ENCODE results near the gene CMIP.

The CMIP gene

DNA sequence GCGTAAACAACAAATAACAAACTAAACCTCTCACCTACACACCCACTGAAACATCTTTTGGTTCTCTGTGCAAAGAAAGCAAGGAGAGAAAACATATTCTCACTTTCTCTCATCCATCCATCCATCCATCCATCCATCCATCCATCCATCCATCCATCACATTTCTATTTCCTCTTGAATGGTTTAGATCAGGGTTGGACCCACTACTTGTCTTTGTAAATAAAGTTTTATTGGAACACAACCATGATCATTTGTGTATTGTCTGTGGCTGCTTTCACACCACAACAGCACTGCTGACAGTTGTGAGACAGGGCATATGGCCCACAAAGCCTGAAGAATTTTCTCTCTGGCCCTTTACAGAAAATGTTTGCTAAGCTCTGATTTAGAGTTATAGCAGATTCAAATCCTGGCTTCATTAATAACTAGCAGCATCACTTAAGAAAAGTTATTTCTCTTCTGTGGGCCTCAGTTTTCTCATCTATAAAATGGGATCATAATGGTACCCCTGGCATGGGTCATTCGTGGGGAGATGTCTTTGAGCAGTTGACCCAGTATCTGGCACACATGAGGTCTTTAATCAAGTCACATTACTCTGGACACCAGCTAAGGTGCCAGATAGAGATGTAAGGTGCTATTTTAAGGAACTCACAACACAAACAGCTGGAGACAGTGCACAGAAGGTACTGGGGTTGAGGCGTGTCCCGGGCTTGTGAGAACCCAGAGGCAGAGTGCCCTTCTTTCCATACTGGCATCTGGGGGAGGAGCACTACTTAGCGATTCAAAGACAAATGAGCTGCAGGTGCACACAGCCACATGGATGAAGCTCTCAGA is 146.3 kb downstream of the CMIP start:
- DNase-seq, result no peak

DNA sequence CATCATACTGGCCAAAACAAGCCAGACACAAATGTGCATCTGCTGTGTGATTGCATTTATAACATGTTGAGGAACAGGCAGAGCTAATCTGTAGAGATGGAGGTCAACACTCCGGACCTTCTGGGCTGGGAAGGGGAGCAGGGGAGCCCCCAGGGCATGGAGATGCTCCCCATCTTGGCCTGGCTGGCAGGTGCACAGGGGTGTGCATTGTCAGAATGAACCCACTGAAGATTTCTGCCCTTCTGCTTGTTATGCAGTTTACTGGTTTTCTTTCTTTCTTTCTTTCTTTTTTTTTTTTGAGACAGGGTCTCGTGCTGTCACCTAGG is 146.9 kb downstream of the CMIP start:
- no peak for DNase-seq

DNA sequence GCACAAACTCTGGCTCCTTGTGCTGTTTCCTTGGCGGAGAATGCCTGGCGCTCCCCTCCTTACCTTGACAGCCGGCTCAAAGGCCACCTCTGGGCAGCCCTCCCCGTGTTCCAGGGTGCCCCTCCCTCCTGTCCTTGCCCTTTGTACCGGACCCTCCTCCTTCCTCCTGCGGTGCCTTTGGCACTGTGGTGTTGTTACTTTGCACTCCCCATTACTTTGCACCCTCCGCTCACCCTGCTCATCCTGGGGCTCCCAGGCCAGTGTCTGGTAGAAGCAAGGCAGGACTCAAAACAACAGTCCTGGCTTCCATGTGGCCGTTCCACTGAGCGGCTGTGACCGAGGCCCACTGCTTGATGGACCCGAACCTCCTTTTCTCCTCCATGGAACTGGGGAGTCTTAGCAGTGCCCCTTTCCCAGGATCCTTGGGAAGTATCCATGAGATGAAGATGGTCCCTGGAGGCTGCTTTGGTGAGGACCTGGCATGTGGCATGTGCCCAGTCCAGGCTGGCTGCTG is 147.8 kb downstream of the CMIP start:
- no peak for DNase-seq

DNA sequence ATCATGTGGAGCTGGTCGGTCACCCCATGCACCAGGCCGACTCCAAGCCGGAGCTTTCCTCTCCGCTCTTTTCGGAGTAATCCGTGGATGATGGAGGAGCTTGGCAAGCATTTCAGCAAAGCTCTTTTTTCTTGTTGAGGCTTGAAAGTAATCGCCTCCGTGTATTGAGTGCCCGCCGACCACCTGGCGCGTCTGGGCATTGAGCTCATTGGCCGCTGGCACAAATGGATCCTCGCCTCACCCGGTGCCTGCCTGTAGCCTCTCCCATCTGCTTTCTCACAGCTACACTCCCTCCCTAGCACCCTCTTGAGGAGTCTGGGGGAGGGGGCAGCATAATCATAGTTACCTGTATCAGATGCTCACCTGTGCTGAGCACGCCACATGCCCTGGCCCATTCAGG is 148.9 kb downstream of the CMIP start:
- no peak for DNase-seq

DNA sequence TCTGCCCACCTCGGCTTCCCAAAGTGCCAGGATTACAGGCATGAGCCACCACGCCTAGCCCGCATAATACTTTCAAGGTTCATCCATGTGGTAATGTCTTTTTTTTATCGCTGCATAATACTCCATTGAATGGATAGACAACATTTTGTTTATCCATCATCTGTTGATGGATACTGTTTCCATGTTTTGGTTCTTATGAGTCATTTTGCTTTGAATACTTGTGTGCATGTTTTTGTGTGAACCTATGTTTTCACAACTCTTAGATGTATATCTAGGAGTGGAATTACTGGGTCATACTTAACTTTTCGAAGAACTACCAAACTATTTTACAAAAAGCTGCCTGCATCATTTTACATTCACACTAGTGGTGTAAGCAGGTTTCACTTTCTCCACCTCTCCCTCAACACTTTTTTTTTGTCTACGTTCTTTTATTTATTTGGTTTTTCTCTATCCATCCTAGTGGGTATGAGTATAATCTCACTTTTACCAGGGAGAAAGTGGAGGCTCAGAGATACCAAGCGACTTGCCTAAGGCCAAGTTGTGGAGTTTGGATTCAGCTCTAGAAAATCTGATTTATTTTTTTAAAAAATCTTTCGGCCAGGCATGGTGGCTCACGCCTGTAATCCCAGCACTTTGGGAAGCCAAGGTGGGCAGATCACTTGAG is 151.2 kb downstream of the CMIP start:
- no peak for DNase-seq

DNA sequence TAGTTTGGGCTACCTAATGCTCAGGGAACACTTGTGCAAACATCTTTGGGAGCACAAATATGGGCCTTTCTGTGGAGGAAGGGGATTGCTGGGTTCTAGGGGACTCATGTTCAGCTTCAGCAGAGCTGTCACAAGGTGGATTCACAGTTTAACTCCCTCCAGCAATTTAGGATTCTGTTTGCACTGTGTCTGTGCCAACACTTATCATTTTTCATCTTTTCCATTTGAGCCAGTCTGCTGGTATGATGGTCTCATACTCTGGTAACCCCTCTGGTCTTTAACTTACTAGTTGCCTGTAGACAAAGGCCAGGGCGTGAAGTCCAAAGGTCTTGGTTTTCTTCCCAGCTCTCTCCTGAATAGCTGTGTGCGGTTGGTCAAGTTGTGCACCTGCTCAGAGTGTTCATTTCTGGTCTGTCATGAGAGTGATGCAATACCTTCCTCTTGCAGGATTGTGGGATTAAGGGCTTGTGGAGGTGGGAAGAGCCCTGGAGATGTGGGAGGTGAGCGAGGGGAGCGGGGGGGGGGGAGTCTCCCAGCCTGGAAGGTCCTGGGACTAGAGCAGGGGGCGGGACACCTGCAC is 152.6 kb downstream of the CMIP start:
- no peak for DNase-seq

DNA sequence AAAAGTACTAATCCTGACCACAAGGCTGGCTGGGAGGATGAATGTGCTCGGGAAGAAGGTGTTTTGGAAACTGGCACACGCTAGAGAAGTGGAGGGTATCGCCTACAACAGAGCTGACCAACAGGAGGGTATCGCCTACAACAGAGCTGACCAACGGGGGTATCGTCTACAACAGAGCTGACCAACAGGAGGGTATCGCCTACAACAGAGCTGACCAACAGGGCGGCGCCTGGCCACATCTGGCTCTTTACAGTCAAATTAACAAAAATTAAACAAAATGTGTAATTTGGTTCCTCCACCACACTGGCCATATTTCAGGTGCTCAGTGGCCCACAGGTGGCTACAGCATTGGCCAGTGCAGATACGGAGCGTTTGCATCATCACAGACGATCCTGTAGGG is 153.5 kb downstream of the CMIP start:
- DNase-seq, result no peak

DNA sequence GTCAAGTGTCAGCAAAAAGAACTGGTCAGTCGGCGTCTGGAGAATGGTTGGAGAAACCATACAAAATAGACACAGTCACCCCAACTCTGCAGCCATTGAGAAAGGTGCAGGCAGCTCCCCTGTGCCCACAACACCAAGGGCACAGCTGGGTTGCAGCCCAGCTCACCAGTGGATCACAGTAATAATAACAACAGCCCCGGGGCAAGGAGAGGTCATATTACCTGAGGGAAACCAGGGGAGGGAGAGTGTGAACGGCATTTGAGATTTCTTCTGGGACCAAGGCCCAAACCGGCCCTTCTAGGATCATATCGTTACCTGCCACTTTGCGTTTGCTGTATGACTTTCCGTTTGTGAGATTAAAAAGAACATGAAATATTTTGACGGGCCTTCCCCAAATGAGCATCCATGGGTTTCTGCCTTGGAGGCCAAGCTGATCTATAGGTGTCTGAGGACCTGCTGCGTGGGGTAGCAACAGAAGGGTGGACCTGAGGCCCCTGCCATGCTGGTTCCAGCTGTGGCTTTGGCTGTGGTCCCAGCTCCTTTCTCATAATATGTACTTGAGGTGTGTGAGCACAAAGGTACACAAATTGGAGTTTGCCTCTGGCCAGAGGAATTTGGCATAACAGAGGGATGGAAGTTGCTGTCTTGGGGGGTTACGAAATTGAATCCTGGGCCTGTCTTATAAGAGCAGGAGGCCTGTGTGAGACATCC is 154.6 kb downstream of the CMIP start:
- DNase-seq, result no peak

DNA sequence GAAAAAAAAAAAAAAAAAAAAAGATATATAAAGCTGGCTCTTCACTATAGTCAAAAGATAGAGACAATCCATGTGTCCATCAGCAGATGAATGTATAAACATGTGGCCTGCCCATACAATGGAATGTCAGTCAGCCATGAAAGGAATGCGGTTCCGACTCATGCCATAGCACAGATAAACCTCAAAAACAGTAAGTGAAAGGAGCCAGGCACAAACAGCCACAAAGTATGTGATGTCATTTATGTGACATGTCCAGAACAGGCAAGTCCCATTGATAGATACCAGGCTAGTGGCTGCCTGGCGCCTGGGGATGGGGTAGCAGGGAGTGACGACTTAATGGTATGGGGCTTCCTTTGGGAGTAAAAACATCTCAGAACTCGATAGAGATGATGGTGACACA is 155.7 kb downstream of the CMIP start:
- DNase-seq, result no peak

DNA sequence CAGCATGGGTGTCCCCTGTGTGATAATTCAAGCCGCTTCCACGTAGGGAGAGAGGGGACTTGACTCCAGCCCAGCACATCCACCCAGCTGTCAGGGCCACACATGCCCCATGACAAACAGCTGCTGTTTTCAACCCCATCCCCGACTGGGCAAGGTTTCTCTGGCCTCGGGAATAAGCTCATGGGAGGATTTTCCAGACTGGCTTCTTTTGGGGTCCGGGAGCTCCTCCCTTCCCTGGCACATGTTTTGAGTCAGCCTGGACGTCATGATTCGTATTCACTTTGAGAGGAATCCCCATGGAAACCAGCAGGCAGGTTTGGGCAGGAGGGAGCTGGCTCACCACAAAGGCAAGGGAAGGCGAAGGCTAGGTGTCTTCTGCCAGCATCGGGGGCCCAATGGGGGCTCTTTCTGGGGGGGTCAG is 156.4 kb downstream of the CMIP start:
- no peak for DNase-seq

DNA sequence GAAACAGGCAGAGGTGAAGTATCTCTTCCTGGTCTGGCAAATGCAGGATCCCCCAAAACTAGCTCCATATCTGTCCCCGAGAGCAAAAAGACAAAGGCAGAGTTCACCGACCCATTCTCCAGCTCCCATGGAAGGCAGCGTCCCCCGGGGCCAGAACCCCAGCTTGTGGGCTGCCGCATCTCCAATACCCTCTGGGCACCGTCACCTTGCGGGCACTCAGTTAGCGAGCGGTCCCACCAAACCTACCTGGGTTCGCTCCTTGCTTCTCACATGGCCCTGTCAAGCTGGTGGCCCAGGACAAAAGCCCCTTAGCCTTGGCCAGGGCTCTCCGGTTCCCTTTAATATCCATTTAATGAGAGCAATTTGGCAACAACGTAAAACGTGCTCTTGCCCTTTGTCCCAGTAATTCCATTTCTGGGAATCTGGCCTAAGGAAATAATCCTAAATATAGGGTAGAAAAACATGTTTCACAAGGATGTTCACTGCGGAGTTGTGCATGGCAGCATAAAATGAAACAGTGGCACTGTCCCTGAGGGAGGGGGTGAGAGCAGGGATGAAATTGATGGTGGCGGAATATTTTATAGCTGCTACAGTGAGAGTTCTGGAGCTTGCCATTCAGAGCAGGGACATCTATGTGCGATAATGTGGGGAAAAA is 157.1 kb downstream of the CMIP start:
- no peak for DNase-seq

DNA sequence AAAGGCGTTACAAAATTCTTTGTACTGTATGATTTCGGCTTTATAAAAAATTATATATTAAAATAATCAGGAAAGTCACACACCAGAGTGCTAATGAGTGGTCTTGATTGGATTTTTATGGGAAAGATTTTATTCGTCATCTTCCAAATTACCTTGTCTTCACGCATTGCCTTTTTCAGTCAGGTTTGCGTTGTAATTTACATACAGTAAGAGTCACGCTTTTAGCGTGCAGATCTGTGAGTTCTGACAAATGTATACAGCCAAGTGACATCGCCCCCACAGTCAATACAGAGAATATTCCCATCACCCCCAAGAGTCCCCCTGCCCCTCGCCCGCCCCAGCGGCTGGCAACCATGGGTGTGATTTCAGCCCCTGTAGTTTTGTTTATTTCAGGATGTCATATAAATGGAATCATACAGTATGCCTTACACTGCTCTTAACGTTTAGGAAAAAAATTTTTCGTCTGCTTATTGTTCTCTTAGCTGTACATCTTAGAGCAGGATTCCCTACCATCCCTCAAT is 157.7 kb downstream of the CMIP start:
- no peak for DNase-seq

DNA sequence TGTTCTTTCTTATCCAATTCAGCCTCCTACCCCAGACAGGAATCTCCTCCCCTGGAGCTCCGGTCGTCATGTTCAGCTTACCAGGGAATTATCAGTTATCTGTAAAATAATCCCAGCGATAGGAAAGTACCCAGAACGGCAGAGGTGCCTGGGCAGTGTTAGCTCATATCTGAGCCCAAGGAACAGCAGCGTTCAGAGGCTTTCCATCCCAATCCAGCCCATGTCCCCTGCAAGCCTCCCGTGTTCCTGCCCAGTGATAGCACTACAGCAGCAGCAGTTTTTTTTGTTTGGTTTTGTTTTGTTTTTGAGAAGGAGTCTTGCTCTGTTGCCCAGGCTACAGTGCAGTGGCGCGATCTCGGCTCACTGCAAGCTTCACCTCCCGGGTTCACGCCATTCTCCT is 158.2 kb downstream of the CMIP start:
- no peak for DNase-seq

DNA sequence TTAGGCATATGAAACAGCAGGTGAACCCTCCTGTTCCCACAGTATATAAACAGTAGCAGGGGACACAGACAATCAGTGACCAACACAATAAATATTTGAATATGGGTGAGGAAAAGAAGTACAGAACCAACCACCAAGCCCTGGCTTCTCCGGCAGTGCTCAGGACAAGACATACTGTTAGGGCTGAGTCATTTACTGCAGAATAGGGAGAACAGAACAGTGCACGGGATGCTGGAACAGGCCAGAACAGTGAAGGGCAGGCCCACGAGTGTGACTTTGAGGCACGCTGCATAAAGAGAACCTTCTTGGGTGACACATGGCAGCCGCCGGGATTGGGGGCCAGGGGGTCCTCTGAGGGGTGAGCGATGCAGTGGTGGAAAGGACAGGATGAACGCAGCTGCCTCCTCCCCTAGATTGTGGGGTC is 160.4 kb downstream of the CMIP start:
- DNase-seq, result no peak

DNA sequence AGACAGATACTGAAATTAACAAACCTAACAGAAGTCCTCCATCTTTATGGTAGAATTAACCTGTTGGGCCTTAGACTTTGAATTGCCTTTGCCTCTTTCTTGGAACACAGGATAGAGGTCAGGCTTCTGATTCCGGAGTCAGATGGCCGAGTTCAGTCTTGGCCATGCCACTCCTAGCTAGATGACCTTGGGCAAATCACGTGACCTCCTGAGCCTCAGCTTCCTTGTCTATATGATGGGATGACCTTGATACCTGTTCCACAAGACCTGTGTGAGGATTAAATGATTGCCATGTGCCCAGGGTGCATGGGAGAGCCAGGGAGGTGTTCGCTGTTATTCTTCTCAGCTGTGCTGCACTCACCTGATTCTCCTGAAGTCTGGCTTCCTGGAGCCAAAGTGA is 161.4 kb downstream of the CMIP start:
- DNase-seq, result no peak

DNA sequence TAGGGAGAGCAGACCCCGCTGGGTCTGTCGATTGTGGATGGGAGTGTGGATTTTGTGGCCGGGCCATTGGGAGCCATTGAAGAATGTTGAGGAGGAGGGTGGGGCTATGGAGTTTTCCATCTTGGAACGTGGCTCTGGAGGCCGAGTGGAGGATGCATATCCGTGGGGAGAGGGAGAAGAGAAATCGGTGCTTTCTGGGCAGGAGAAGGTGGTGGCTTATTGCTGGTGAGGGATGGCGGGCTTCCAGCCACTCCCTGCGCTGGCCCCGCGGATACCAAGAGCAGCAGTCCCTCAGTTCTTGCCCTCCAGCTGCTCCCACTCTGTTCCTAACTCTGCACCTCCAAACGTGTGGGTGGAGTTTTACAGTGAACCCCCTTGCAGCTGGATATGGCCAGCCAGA is 162.4 kb downstream of the CMIP start:
- DNase-seq, result no peak

DNA sequence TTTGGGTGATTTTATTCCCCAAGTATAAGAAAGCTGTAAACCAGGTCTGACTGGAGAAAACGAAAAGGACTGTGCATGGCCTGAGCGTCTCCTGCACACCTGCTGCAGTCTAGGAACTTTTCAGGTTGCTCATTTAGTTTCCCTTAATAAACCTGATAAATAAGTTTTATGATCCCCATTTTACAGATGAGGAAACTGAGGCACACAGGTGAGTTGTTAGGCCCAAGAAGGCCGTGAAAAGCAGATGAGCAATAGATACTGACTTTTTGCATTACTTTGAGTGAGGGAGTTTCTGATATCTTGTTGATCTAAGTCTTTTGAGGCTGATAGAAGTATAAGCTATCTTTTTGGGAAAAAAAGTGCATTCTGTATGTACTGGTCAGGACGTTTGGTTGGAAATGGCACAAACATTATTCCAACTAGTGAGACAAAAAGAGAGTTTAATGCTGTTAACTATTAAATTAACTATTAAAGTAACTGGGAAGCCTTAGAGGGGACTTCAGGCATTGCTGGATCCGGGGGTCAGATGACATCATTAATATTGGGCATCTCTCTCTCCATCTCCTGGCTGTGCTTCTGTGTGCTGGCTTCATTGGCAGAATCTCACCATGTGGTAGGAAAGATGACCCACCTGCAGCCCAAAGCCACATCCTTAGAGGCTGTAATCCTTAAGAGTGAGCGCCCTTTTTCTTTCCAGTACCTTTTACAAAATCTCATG is 163.4 kb downstream of the CMIP start:
- DNase-seq, result no peak

DNA sequence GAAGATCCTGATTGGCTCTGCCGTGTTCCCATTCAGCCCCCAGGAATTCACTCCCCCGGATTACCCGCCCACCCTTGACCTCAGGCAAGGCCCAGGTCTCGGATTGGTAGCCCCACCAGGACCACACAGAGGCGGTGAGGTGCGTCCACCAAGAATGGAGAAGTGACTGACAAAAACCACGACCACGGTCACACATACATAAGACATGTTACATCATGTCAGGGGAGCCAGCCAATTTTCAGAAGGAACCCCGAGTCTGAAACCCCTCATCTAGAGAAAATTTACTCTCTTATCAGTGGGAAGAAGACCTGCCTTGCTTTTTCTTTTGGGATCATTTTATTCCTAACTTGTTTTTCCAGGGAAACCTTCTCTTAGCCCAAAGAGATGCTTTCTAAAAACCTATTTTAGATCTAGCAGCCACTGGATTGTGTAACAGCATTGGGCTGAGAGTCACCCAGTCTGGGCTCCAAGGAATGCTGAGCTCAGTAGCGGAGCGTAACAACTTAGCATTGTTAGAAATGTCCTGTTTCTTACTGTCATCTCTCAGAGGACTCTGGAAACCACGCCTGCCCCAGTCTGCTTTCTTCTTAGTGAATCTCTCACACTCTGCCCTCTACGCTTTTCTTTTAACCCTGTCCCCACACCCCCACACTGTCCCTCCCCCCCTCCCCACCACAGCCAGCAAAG is 164.1 kb downstream of the CMIP start:
- DNase-seq, result no peak

DNA sequence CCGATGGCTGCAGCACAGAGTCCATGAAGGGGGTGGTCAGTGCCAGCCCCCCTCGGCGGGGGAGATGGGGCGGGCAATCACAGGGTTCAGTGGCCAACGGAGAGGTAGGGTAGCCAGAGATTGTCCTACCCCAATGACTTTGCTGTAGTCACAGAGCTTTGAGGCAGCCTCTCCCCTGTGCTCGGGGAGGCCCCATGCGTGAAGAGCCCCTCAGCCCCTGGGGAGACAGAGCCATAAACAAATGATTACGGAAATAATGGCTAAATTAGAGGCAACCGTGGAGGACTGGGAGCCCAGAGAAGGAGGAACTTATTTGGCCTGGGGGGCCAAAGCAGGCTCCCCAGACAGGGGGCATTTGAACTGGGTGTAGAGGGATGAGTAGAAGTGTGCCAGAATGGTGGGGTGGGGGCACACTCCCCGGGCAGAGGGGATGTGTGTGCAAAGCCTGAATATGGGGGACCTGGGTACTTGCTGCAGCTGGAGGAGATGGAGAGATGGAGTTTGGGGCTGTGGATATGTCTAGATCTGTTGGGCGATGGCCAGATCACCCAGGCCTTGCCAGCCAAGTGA is 164.8 kb downstream of the CMIP start:
- DNase-seq, result no peak

DNA sequence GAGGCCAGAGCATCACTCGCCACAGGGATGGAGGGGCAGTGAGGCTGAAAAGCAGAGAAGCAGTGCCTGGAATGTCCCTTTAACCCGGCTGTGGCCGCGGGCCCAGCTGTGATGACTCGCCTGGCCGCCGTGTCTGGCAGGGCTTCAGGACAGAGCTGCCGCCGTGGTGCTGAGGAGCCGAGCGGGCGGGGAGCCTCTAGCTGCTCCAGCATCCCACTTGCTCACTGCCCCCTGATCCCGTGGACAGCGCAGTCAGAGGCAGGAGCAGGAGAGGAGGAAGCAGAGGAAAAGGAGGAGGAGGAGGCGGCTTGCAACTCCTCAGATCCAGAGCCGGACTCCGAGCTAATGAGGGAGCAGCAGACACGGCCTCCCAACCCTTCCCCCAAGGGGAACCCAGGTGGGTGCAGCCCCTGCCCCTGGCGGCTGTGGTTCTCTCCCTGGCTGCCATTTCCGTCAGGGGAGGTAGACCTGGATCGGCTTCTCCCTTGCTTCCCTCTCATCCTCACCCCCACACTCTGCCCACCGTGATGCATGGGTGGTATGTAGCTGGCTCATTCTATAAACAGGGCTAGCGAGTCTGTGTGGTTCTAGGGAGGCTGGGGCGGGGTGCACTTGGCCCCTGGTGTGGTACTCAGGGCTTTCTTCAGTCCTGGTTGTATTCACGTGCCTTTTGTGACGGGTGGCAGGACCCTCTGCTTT is 165.7 kb downstream of the CMIP start:
- DNase-seq, result no peak
